Trophoblast cell (in vitro differentiated cells and primary cell): ENCODE measurements around the gene C1orf159.

Experiments
- DNase-seq, 2 donors: peaks; one replicate each; pipeline ENCODE4 v3.0.0-alpha.2; 2016
- H2AFZ ChIP-seq: 2 replicates; pipeline ENCODE4 v1.6.1; 2013; ENCODE audit warnings: low read length, moderate library complexity, mild to moderate bottlenecking; ENCODE audit not compliant: insufficient read depth, poor library complexity
- H2AK5ac ChIP-seq: 2 replicates; pipeline ENCODE4 v1.6.1; 2013; ENCODE audit warnings: mild to moderate bottlenecking, low read length
- H2BK120ac ChIP-seq: 2 replicates; pipeline ENCODE4 v1.6.1; 2013; ENCODE audit warnings: low read length, mild to moderate bottlenecking, moderate library complexity; ENCODE audit not compliant: insufficient read depth, poor library complexity
- H2BK12ac ChIP-seq: 2 replicates; pipeline ENCODE4 v1.6.1; 2013; ENCODE audit warnings: mild to moderate bottlenecking, low read length, moderate library complexity
- H2BK5ac ChIP-seq: 2 replicates; pipeline ENCODE4 v1.6.1; 2013; ENCODE audit warnings: low read length, low read depth, moderate library complexity, mild to moderate bottlenecking; ENCODE audit not compliant: poor library complexity
- H3K14ac ChIP-seq: 2 replicates; pipeline ENCODE4 v1.6.1; 2013; ENCODE audit warnings: mild to moderate bottlenecking, low read length
- H3K18ac ChIP-seq: 2 replicates; pipeline ENCODE4 v1.6.1; 2013; ENCODE audit warnings: mild to moderate bottlenecking, low read length
- H3K23ac ChIP-seq: 2 replicates; pipeline ENCODE4 v1.6.1; 2013; ENCODE audit warnings: low read length
- H3K27ac ChIP-seq: 2 replicates; pipeline ENCODE4 v1.5.1; 2013; ENCODE audit warnings: low read depth, mild to moderate bottlenecking, inconsistent platforms, low read length, moderate library complexity
- H3K27me3 ChIP-seq: 2 replicates; pipeline ENCODE4 v1.6.1; 2013; ENCODE audit warnings: inconsistent platforms, mild to moderate bottlenecking, low read length, moderate library complexity; ENCODE audit not compliant: insufficient read depth
- H3K36me3 ChIP-seq, 2 experiments: 1 replicate in 1 of 2; 2 replicates in 1 of 2; pipeline ENCODE4 v1.6.1; 2013; ENCODE audit warnings: low read length in 2 of 2, mild to moderate bottlenecking in 2 of 2, moderate library complexity in 1 of 2; ENCODE audit not compliant: insufficient read depth in 2 of 2, control insufficient read depth in 1 of 2
- H3K4ac ChIP-seq: 2 replicates; pipeline ENCODE4 v1.6.1; 2013; ENCODE audit warnings: low read depth, mild to moderate bottlenecking, low read length, moderate library complexity
- H3K4me1 ChIP-seq, 2 experiments: 1 replicate in 1 of 2; 2 replicates in 1 of 2; pipeline ENCODE4 v1.6.1; 2013; ENCODE audit warnings: low read length in 2 of 2, mild to moderate bottlenecking in 2 of 2, moderate library complexity in 1 of 2; ENCODE audit not compliant: insufficient read depth in 2 of 2, control insufficient read depth in 1 of 2
- H3K4me2 ChIP-seq: 2 replicates; pipeline ENCODE4 v1.6.1; 2013; ENCODE audit warnings: inconsistent platforms, mild to moderate bottlenecking, low read length, moderate library complexity
- H3K4me3 ChIP-seq: 2 replicates; pipeline ENCODE4 v1.5.1; 2013; ENCODE audit warnings: mild to moderate bottlenecking, low read depth, low read length, inconsistent platforms
- H3K79me1 ChIP-seq: one replicate; pipeline ENCODE4 v1.6.1; 2013; ENCODE audit warnings: low read length
- H3K79me2 ChIP-seq: 2 replicates; pipeline ENCODE4 v1.6.1; 2013; ENCODE audit warnings: low read length, mild to moderate bottlenecking; ENCODE audit not compliant: control insufficient read depth, insufficient read depth, poor library complexity
- H3K9ac ChIP-seq: 2 replicates; pipeline ENCODE4 v1.6.1; 2013; ENCODE audit warnings: mild to moderate bottlenecking, low read length
- H3K9me3 ChIP-seq: 2 replicates; pipeline ENCODE4 v1.6.1; 2013; ENCODE audit warnings: low read depth, mild to moderate bottlenecking, control low read depth, inconsistent platforms, low read length; ENCODE audit not compliant: insufficient read depth
- H4K12ac ChIP-seq: 2 replicates; pipeline ENCODE4 v1.6.1; 2013; ENCODE audit warnings: low read depth, mild to moderate bottlenecking, low read length, moderate library complexity
- H4K8ac ChIP-seq: 2 replicates; pipeline ENCODE4 v1.6.1; 2013; ENCODE audit warnings: low read depth, mild to moderate bottlenecking, low read length, moderate library complexity
- H4K91ac ChIP-seq: one replicate; pipeline ENCODE4 v1.6.1; 2013; ENCODE audit warnings: low read depth, mild to moderate bottlenecking, low read length, moderate library complexity
- WGBS: extraction: QIAGEN DNeasy Blood & Tissue Kit; methylation state at CpG from one replicate; pipeline ENCODE4 v1.1.7; 2013; ENCODE audit warnings: missing lambda C conversion rate; ENCODE audit not compliant: insufficient read length, insufficient coverage; ENCODE audit errors: extremely low coverage; 5-methylcytosine and 5-hydroxymethylcytosine counted together

Gene C1orf159

DNA sequence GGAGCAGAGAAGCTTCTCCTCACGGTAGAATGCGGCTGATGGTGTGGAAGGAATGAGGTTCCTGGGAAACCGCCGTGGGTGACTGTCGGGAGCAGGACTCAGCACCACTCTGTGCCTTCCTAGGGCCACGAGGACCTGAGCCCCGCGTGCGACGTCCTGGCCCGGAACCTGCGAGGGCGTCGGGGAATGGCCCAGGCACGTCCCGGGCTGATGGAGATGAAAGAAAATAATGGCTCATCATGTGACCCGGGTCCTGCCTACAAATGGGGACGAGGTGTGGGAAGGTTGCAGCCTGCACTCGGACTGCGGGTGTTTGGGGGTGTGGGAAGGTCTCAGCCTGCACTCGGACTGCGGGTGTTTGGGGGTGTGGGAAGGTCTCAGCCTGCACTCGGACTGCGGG, 32.7 kb upstream of the C1orf159 start:
- DNase-seq, result no peak
- Histone ChIP-seq H3K79me1 (no peaks in the 10 kb centered on the region), H2BK12ac (no peak overlapping the region), H2AFZ (no peak overlapping the region), H3K14ac (no peak overlapping the region), H3K79me2 (no peaks in the 10 kb centered on the region), H2BK120ac (no peak overlapping the region), H4K12ac (no peak overlapping the region), H3K4me3 (no peak overlapping the region), H3K36me3 (no peaks in the 10 kb centered on the region), H3K27ac (no peak overlapping the region), H4K8ac (no peak overlapping the region), H3K23ac (no peak overlapping the region), H3K4ac (no peak overlapping the region), H2BK5ac (no peak overlapping the region), H3K4me1 (peaks cover 0 to 4% of the 10 kb centered on the region in 2 experiments), H3K9me3 (peaks cover 5% of the 10 kb centered on the region), H4K91ac (no peak overlapping the region), H3K18ac (no peak overlapping the region), H3K9ac (no peak overlapping the region), H2AK5ac (no peak overlapping the region), H3K27me3 (no peaks in the 10 kb centered on the region), H3K4me2 (no peak overlapping the region)
- WGBS, result no CpG with 5 or more reads among the region's 24 CpGs

DNA sequence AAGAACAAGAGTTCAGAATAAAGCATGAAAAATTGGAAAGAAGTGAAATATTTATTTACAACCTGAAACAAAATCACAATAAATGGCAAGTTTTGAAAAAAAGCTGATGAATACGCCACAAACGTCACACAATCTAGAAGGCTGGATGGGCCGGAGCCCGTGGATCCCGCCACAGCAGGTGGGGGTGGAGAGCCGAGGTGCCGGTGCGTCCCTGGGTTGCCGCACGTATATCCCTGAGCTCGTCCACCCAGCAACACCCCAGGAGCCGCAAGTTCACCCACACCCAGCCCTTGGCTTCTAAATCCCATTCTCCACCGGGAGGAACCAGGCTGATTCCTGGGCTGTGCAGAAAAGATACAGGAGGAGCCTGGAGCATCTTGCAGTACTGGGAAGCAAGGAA, 32.2 kb upstream of the C1orf159 start:
- no peak overlapping the region for H4K8ac ChIP-seq
- no peak overlapping the region for H3K9ac ChIP-seq
- no peaks in the 10 kb centered on the region for H3K27me3 ChIP-seq
- H3K79me2 ChIP-seq, result no peaks in the 10 kb centered on the region
- no peak overlapping the region for H3K27ac ChIP-seq
- H2BK120ac ChIP-seq, result no peak overlapping the region
- no peak overlapping the region for H4K91ac ChIP-seq
- H3K4ac ChIP-seq, result no peak overlapping the region
- H2BK5ac ChIP-seq, result no peak overlapping the region
- peaks cover 5% of the 10 kb centered on the region for H3K9me3 ChIP-seq
- DNase-seq, result no peak
- H3K23ac ChIP-seq, result no peak overlapping the region
- H2AK5ac ChIP-seq, result no peak overlapping the region
- no peaks in the 10 kb centered on the region for H3K79me1 ChIP-seq
- H3K4me2 ChIP-seq, result no peak overlapping the region
- H3K4me3 ChIP-seq, result no peak overlapping the region
- H2BK12ac ChIP-seq, result no peak overlapping the region
- H3K4me1 ChIP-seq, result peaks cover 0 to 4% of the 10 kb centered on the region in 2 experiments
- no peak overlapping the region for H2AFZ ChIP-seq
- H3K18ac ChIP-seq, result no peak overlapping the region
- no CpG with 5 or more reads among the region's 13 CpGs for WGBS
- no peaks in the 10 kb centered on the region for H3K36me3 ChIP-seq
- H3K14ac ChIP-seq, result no peak overlapping the region
- H4K12ac ChIP-seq, result no peak overlapping the region

DNA sequence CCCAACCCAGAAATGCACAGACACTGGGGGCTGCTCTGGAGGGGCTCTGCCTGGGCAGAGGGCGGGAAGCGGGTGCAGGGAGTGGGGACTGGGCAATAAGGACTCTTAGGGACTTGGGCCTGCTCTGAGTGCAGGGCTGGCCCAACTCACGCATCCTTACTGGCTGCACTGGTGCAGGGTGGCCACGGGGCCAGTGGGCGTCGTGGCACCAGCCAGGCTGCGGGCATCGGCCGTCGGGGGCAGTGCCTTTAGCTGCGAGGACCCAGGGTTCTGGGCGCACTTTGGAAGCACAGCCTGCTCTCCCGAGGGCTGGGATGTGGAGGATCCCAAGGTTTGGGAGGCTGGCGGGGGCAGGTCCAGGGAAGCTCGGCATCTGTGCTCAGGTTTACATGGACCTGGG, 30.7 kb upstream of the C1orf159 start:
- Histone ChIP-seq H2AK5ac (no peak overlapping the region), H2AFZ (no peak overlapping the region), H3K4me2 (no peak overlapping the region)

DNA sequence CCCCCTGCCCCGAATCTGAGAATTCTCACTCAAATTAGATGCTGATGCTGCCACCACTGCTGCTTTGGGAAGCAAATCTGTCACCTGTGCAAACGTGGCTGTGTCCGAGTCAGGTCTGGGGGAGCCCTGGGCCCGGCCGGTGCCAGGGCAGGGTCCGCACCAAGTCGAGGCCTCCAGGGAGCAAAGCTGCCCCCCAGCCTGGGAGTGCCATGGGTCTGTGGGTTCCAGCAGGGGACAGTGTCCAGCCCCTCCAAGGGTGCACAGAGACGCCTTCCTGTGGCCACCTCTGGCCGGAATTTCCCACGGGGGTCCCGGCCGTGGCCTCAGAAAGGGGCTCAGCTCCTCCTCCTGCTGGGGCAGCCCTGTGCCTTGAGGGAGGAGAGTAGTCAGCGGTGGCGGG, 30.1 kb upstream of the C1orf159 start:
- Histone ChIP-seq H3K4me2 (no peak overlapping the region), H2AFZ (no peak overlapping the region), H3K4ac (no peak overlapping the region)

More for the DNA sequence above, 30.7 kb upstream of the C1orf159 start:
- Histone ChIP-seq H3K79me1 (no peaks in the 10 kb centered on the region), H3K18ac (no peak overlapping the region), H2BK120ac (no peak overlapping the region), H4K91ac (no peak overlapping the region), H3K4me3 (no peak overlapping the region), H3K23ac (no peak overlapping the region), H3K9ac (no peak overlapping the region), H2BK5ac (no peak overlapping the region), H2BK12ac (no peak overlapping the region), H3K9me3 (peaks cover 2% of the 10 kb centered on the region), H4K8ac (no peak overlapping the region), H3K27ac (no peak overlapping the region), H3K79me2 (no peaks in the 10 kb centered on the region), H3K14ac (no peak overlapping the region), H3K36me3 (no peaks in the 10 kb centered on the region), H4K12ac (no peak overlapping the region), H3K4ac (no peak overlapping the region), H3K4me1 (peaks cover 0 to 4% of the 10 kb centered on the region in 2 experiments), H3K27me3 (no peaks in the 10 kb centered on the region)
- no CpG with 5 or more reads among the region's 15 CpGs for WGBS
- no peak for DNase-seq

More for the DNA sequence above, 30.1 kb upstream of the C1orf159 start:
- Histone ChIP-seq H2BK12ac (no peak overlapping the region), H4K12ac (no peak overlapping the region), H3K27ac (no peak overlapping the region), H2AK5ac (no peak overlapping the region), H3K9me3 (peaks cover 2% of the 10 kb centered on the region), H2BK5ac (no peak overlapping the region), H4K91ac (no peak overlapping the region), H3K4me3 (no peak overlapping the region), H3K4me1 (peaks cover 0 to 4% of the 10 kb centered on the region in 2 experiments), H3K9ac (no peak overlapping the region), H3K14ac (no peak overlapping the region), H3K79me1 (no peaks in the 10 kb centered on the region), H3K27me3 (no peaks in the 10 kb centered on the region), H3K36me3 (no peaks in the 10 kb centered on the region), H3K79me2 (no peaks in the 10 kb centered on the region), H3K23ac (no peak overlapping the region), H4K8ac (no peak overlapping the region), H3K18ac (no peak overlapping the region), H2BK120ac (no peak overlapping the region)
- DNase-seq, result no peak
- WGBS, result no CpG with 5 or more reads among the region's 14 CpGs
